HG03521 (cell line): ENCODE measurements around the gene ORMDL2.
"Not testable (repeated sequence)": the region's sequence is repeated elsewhere in the genome, so short reads cannot be mapped to it uniquely, and the experiment has no call there.

Experiments
- ATAC-seq: cut with Tn5 transposase; IDR thresholded peaks from one replicate; pipeline ENCODE4 v1.9.1; 2021; ENCODE audit warnings: mild to moderate bottlenecking, moderate library complexity; ENCODE audit not compliant: unreplicated experiment

ORMDL2 gene

GRCh38 chr12:55850401-55850800 lies 32.6 kb downstream of the ORMDL2 start:
- ATAC-seq, result no peak

DNA sequence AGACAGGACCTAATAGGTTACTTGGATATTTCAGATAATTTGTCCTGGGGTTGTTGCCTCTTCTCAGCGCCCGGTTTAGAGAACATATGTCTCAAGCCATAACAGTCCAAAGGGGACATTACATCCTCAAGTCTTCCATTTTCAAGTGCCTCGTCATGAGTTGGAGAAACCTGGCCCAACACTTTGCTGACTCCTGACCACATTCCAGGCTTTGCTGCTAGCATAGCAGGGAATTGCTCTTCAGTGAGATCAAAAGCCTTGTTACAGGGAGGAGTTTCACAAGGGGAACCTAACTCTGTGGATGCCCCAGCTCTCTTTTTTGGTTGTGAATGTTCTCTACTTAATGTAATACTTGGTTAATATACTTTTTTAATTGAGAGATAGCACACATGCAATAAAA lies 33.1 kb downstream of the ORMDL2 start:
- no peak for ATAC-seq

GRCh38 chr12:55852740-55853139 lies 34.9 kb downstream of the ORMDL2 start:
- ATAC-seq, result no peak

DNA sequence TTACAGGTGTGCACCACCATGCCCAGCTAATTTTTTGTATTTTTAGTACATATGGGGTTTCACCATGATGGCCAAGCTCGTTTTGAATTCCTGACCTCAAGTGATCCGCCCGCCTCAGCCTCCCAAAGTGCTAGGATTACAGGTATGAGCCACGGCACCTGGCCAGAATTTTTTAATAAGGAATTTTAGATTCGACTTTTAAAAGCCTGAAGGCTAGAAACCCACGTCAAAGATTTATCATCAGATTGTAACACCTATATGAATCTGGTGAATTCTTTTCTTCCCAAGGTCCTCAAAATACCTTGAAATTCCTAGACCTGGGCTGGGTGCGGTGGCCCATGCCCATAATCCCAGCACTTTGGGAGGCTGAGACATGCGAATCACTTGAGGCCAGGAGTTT lies 43.6 kb downstream of the ORMDL2 start:
- ATAC-seq, result no peak

- ATAC-seq, result no peak
These were observed 44.0 kb downstream of the ORMDL2 start for GRCh38 chr12:55861871-55862270.

DNA sequence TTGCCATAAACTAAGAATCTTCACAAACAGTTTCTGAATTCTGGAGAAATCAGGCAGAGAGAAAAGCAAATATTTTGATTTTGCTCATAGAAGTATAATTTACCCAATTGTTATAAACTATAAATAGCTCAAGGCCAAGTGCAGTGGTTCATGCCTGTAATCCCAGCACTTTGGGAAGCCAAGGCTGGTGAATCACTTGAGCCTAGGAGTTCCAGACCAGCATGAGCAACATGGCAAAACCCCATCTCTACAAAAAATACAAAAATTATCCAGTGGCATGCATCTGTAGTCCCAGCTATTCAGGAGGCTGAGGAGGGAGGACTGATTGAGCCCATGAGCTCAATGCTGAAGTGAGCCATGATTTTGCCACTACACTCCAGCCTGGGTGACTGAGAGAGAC lies 44.4 kb downstream of the ORMDL2 start:
- ATAC-seq, result no peak

GRCh38 chr12:55862931-55863330 lies 45.1 kb downstream of the ORMDL2 start:
- ATAC-seq, result not testable (repeated sequence)

- no peak for ATAC-seq
These were observed 47.5 kb downstream of the ORMDL2 start for GRCh38 chr12:55865327-55865726.

DNA sequence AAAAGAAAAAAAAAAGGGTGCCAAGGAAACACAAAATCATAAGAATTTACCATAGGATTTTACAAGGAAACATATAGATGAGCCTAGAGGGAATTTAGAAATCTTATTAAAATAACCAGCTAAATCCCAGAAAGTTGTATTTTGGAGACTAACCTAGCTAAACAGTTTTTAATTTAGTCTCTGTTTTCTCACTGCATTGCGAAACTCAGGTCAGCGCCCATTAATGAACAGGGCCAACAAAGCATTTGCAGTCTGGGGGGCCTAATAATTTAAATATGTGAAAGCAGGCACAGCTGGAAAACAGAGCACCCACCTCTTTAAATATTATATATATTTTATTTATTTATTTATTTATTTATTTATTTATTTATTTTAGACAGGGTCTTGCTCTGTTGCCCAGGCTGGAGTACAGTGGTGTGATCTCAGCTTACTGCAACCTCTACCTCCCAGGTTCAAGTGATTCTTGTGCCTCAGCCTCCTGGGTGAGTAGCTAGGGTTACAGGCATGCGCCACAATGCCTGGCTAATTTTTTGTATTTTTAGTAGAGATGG lies 48.7 kb downstream of the ORMDL2 start:
- ATAC-seq, result not testable (repeated sequence)
